Fibroblast of peridontal ligament (primary cell): ENCODE measurements around the gene BAMBI.
A peak's percentile ranks its signal among the peaks of the same experiment; 100 is the strongest.
"Not testable (repeated sequence)": the region's sequence is repeated elsewhere in the genome, so short reads cannot be mapped to it uniquely, and the experiment has no call there.

Experiments used
- DNase-seq: peaks from one replicate; pipeline ENCODE4 v3.0.0-alpha.2; 2010; ENCODE audit errors: extremely low read depth

Gene BAMBI

GRCh38 chr10:28676968-28677887 lies at the start of gene BAMBI:
BAMBI (plus strand) TSS chr10:28677521; CDS start chr10:28677898, 377 bp downstream.
- DNase-seq = peak; percentile 82

GRCh38 chr10:28628184-28628893 lies 49.0 kb upstream of the BAMBI start:
- DNase-seq = peak; percentile 85

- no peak for DNase-seq
Measured at GRCh38 chr10:28631896-28632583, 45.3 kb upstream of the BAMBI start.

- no peak for DNase-seq
Measured at GRCh38 chr10:28632584-28632945, 44.8 kb upstream of the BAMBI start.

- no peak for DNase-seq
Measured at GRCh38 chr10:28633750-28634149, 43.6 kb upstream of the BAMBI start.

GRCh38 chr10:28637346-28637745 lies 40.0 kb upstream of the BAMBI start:
- no peak for DNase-seq

GRCh38 chr10:28638392-28638791 lies 38.9 kb upstream of the BAMBI start:
- DNase-seq = no peak

GRCh38 chr10:28640551-28640950 lies 36.8 kb upstream of the BAMBI start:
- DNase-seq = no peak

- no peak for DNase-seq
Measured at GRCh38 chr10:28644647-28645046, 32.7 kb upstream of the BAMBI start.

GRCh38 chr10:28652106-28652505 lies 25.2 kb upstream of the BAMBI start:
- DNase-seq = no peak

- DNase-seq = no peak
Measured at GRCh38 chr10:28652703-28653102, 24.6 kb upstream of the BAMBI start.

- not testable (repeated sequence) for DNase-seq
Measured at GRCh38 chr10:28658824-28659223, 18.5 kb upstream of the BAMBI start.

GRCh38 chr10:28661035-28661434 lies 16.3 kb upstream of the BAMBI start:
- DNase-seq = peak; percentile 90

GRCh38 chr10:28663576-28664368 lies 13.5 kb upstream of the BAMBI start:
- DNase-seq = peak; percentile 90

GRCh38 chr10:28664369-28664740 lies 13.0 kb upstream of the BAMBI start:
- DNase-seq = peak; percentile 89

GRCh38 chr10:28666751-28667467 lies 10.4 kb upstream of the BAMBI start:
- no peak for DNase-seq

- DNase-seq = peak; percentile 31
Measured at GRCh38 chr10:28668363-28669226, 8.7 kb upstream of the BAMBI start.

- no peak for DNase-seq
Measured at GRCh38 chr10:28669227-28670173, 7.8 kb upstream of the BAMBI start.

GRCh38 chr10:28674782-28675181 lies 2.5 kb upstream of the BAMBI start:
- DNase-seq = no peak
